A549 treated with AZD2906 at 1 μM for 4 hours (cell line): ENCODE data around the gene LIG3. TPM values are rescaled to one million over a fixed set of nuclear protein-coding genes. Genes with fewer than 3 reads are reported as not detected.

Experiments used
- total RNA-seq: library from RNA; stranded (reverse); fragments of 200-300 nt; extraction: Qiagen RNA extraction; gene quantifications from 5 replicates; pipeline ENCODE4 v1.2.3, GENCODE V29; 2022

Gene LIG3
- 15.2 to 21.4 TPM (median 17.3 TPM) in 5 replicates for total RNA-seq

DNA sequence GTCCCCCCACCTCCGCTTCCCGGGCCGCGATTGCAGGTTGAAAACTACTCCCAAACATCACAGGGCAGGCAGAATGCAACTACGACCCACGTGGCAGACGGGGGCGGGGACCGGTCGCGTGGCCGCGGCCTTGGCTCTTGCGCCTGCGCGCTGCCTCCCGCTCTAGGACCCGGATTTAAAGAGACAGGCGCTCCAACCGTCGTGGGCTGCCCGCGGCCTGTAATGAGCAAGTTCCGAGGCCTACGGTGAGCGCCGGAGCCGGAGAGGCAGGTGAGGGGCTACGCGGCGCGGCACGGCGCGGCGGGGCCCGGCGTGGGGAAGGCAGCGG lies at the start of gene LIG3:
TSS of gene LIG3 (plus strand) at position 160 of the 328 bp plus-strand sequence. CDS start 2,494 bp downstream, outside the sequence.

DNA sequence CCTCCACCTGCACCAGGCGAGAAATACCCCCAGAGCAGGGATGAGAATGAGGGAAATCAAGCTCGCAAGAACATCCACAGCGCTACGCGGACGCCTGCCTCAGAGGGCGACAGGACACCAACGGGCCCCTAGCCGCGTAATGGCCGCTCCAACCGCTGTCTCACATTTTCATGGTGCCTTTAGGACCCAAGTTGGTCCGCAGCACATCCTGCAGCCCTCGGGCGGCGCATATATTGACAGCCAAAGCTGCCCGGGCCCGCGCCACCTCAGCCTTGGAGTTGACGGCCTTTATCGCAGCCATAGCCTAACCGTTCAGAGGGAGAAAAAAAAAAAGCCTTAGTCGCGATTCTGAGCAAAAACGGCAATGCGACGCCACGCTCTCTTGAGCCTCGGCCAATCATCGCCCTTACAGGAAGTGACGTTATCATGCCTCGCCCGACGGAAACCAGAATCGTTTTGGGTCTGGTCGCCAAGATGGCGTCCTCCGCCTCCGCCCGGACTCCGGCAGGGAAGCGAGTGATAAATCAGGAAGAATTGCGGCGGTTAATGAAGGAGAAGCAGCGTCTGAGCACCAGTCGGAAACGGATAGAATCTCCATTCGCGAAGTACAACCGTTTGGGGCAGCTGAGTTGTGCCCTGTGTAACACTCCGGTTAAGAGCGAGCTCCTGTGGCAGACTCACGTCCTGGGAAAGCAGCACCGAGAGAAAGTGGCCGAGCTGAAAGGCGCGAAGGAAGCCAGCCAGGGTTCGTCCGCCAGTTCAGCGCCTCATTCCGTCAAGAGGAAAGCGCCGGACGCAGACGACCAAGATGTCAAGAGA lies 19.0 kb upstream of the LIG3 start, which contains the start of the genes CCT6B and ZNF830:
TSS of gene CCT6B (minus strand) at position 368 of the 819 bp plus-strand sequence. CDS start at position 301, 67 bp downstream.
TSS of gene ZNF830 (plus strand) at position 448 of the 819 bp plus-strand sequence. CDS start at position 475, 27 bp downstream.

Other genes with a start within 250 kb of the LIG3 start
- gene CCT6B, start 19.1 kb upstream of the LIG3 start, total RNA-seq, result 1.1 to 2.0 TPM (median 1.9 TPM) in 5 replicates
- gene ZNF830, start 19.0 kb upstream of the LIG3 start, total RNA-seq, result 12.7 to 17.6 TPM (median 14.2 TPM) in 5 replicates
- 45.3 to 60.0 TPM (median 50.5 TPM) in 5 replicates for gene RFFL, start 83.2 kb downstream of the LIG3 start, total RNA-seq
- 26.4 to 31.6 TPM (median 28.2 TPM) in 5 replicates for gene RAD51D, start 139.3 kb downstream of the LIG3 start, total RNA-seq
- 0.07 TPM in 2 of 5 replicates, not detected in the others for gene FNDC8, start 141.1 kb downstream of the LIG3 start, total RNA-seq
- 29.4 to 36.6 TPM (median 34.6 TPM) in 5 replicates for gene NLE1, start 161.8 kb downstream of the LIG3 start, total RNA-seq
- gene UNC45B, start 167.3 kb downstream of the LIG3 start, total RNA-seq, result not detected in 5 replicates
- gene SLC35G3, start 213.9 kb downstream of the LIG3 start, total RNA-seq, result not detected in 5 replicates